Right lung (tissue), 10 donors: ENCODE results near the gene DMWD. TPM values are rescaled to one million over a fixed set of nuclear protein-coding genes. Genes with fewer than 3 reads are reported as not detected.

Experiments
- DNase-seq, 2 donors: peaks; one replicate each; pipeline ENCODE4 v3.0.0-alpha.2; 2013
- long read RNA-seq, 8 donors: transcript quantifications; one replicate each; lab custom pipeline, GENCODE V29; 2026
- polyA plus RNA-seq, 5 donors: library from polyadenylated mRNA; unstranded; fragments of 120-200 nt; gene quantifications; one replicate each; pipeline versions ENCODE4 v1.2.1 to v1.2.3, GENCODE V29; 2013; ENCODE audit warnings: inconsistent platforms in 1 of 5, low replicate concordance in 1 of 5; ENCODE audit not compliant: insufficient read length in 5 of 5, insufficient read depth in 1 of 5

DMWD gene
- polyA plus RNA-seq: 10 to 100 TPM; 23.6 to 45.4 (median 34.3) TPM
- long read RNA-seq, donor 1, transcript DMWD-201 (5 exons, 3,305 nt): minor isoform, 6 of 28 reads
- long read RNA-seq, donor 1, transcript DMWD-207 (1 exons, 782 nt): major isoform, 9 of 28 reads
- long read RNA-seq, donor 1, transcript DMWD-202 (4 exons, 3,292 nt): minor isoform, 7 of 28 reads
- long read RNA-seq, donor 1, partial matches to known transcripts: 0 of 28 reads
- long read RNA-seq, donor 1, other reads (novel, unspliced or antisense): 0 of 28 reads
- long read RNA-seq, donor 2, transcript DMWD-201 (5 exons, 3,305 nt): major isoform, 10 of 19 reads
- long read RNA-seq, donor 2, partial matches to known transcripts: 0 of 19 reads
- long read RNA-seq, donor 2, other reads (novel, unspliced or antisense): 0 of 19 reads
- long read RNA-seq, donor 3, transcript DMWD-201 (5 exons, 3,305 nt): major isoform, 6 of 18 reads
- long read RNA-seq, donor 3, transcript DMWD-202 (4 exons, 3,292 nt): minor isoform, 5 of 18 reads
- long read RNA-seq, donor 3, partial matches to known transcripts: 0 of 18 reads
- long read RNA-seq, donor 3, other reads (novel, unspliced or antisense): 0 of 18 reads
- long read RNA-seq, donor 4, partial matches to known transcripts: 0 of 13 reads
- long read RNA-seq, donor 4, other reads (novel, unspliced or antisense): 0 of 13 reads
- long read RNA-seq, donor 5, transcript DMWD-207 (1 exons, 782 nt): minor isoform, 7 of 32 reads
- long read RNA-seq, donor 5, transcript DMWD-201 (5 exons, 3,305 nt): major isoform, 8 of 32 reads
- long read RNA-seq, donor 5, transcript DMWD-202 (4 exons, 3,292 nt): minor isoform, 7 of 32 reads
- long read RNA-seq, donor 5, partial matches to known transcripts: 6 of 32 reads
- long read RNA-seq, donor 5, other reads (novel, unspliced or antisense): 0 of 32 reads
- long read RNA-seq, donor 6, transcript DMWD-201 (5 exons, 3,305 nt): minor isoform, 5 of 21 reads
- long read RNA-seq, donor 6, transcript DMWD-207 (1 exons, 782 nt): major isoform, 9 of 21 reads
- long read RNA-seq, donor 6, partial matches to known transcripts: 0 of 21 reads
- long read RNA-seq, donor 6, other reads (novel, unspliced or antisense): 0 of 21 reads
- long read RNA-seq, donor 7, transcript DMWD-201 (5 exons, 3,305 nt): major isoform, 14 of 39 reads
- long read RNA-seq, donor 7, transcript DMWD-207 (1 exons, 782 nt): minor isoform, 5 of 39 reads
- long read RNA-seq, donor 7, transcript DMWD-202 (4 exons, 3,292 nt): minor isoform, 13 of 39 reads
- long read RNA-seq, donor 7, partial matches to known transcripts: 5 of 39 reads
- long read RNA-seq, donor 7, other reads (novel, unspliced or antisense): 0 of 39 reads
- long read RNA-seq, donor 8, partial matches to known transcripts: 0 of 7 reads
- long read RNA-seq, donor 8, other reads (novel, unspliced or antisense): 0 of 7 reads

DNA sequence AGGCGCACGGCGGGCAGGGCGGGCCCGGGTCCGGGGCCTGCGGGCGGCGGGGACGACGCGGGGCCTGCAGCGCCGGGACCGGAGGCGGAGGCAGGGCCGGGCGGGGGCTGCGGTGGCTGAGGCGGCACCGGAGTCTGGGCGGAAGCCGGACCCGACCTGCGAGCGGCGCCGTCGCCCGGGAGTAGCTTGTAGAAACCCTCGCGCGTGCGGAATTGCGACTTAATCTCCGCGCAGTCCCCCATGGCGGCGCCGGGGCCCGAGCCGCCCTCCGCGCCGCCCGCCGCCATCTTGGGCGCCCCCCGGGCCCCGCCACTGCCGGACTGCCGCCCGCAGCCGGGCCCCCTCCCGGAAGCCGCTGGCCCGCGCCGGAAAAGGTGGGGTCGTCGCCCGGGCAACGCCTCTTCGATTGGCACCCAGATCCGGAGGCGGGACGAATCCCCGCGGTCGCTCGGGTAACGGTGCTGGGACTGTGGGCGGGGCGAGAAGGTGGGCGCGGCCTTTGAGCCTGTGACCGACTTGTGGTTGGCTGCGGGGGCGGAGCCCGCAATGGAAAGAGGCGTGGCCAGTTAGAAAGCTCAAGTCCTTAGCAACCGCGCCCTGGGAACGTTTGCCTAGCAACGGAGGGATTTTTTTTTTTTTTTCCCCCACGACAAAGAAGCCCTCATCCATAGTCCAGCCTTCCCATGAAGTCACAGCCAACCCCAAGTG lies at the start of gene DMWD:
Gene DMWD, minus strand, starts transcription at position 376 of the 708 bp plus-strand sequence. Its CDS starts 89 bp downstream, at position 287.
- peak; percentile 99 for DNase-seq

DNA sequence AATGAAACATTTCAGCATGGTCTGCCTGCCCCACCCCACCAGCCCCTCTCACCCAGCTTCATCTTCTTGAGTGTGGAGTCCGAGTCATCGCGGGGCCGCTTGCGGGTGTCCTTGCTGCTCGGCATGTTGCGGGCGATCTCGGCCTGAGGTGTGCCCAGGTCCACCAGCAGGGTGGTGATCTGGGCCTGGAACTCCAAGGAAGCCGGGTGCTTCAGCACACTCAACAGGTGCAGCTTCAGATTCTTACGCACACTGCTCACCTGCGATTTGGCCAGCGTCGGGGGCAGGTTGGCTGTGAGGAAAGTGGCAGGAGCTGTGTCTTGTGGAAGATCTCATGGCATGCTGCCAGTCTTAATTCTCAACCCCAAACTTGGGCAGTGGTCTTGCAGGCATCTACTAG lies 49.6 kb upstream of the DMWD start:
- no peak for DNase-seq

- no peak for DNase-seq
Measured at GRCh38 chr19:45834970-45835369, 42.3 kb upstream of the DMWD start.

DNA sequence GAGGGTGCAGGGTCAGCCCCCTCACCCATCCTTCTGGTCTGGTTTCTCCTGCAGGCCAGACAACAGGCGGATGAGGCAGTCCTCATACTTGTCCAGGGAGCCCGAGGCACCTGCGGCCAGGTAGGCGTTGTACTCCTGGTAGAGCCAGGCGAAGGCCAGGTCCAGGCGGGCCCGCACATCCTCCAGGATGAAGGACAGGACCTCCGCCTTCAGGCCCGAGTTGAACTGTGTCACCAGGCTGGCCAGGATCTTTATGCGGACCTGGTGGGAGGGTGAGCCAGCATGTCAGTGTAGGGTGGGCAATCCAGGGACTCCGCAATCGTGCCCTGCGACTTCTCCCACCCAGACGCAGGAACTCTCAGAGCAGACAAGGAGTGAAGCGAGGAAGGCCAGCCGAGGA lies 36.3 kb upstream of the DMWD start:
- DNase-seq: no peak

DNA sequence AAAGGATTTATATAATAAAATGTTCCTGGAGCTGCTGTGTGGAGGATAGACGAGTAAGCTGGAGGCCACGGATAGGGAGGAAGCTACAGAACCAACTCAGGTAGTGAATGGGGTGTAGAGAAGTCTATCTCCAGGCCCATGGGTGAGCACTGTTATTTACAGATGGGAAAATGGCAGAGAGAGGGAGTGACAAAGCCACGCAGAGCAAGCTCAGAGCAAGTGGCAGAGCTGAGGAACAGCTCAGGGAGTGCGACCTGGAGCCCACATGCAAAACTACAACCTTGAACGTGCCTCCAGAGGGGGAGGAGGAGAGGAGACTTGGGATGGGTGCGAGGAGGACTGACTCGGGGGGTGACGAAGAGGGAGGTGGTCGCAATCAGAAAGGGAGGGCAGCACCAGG lies 35.9 kb upstream of the DMWD start:
- DNase-seq: no peak

GRCh38 chr19:45827459-45828093 lies 34.9 kb upstream of the DMWD start:
- DNase-seq: no peak

- no peak for DNase-seq
Measured at GRCh38 chr19:45826934-45827333, 34.3 kb upstream of the DMWD start.

DNA sequence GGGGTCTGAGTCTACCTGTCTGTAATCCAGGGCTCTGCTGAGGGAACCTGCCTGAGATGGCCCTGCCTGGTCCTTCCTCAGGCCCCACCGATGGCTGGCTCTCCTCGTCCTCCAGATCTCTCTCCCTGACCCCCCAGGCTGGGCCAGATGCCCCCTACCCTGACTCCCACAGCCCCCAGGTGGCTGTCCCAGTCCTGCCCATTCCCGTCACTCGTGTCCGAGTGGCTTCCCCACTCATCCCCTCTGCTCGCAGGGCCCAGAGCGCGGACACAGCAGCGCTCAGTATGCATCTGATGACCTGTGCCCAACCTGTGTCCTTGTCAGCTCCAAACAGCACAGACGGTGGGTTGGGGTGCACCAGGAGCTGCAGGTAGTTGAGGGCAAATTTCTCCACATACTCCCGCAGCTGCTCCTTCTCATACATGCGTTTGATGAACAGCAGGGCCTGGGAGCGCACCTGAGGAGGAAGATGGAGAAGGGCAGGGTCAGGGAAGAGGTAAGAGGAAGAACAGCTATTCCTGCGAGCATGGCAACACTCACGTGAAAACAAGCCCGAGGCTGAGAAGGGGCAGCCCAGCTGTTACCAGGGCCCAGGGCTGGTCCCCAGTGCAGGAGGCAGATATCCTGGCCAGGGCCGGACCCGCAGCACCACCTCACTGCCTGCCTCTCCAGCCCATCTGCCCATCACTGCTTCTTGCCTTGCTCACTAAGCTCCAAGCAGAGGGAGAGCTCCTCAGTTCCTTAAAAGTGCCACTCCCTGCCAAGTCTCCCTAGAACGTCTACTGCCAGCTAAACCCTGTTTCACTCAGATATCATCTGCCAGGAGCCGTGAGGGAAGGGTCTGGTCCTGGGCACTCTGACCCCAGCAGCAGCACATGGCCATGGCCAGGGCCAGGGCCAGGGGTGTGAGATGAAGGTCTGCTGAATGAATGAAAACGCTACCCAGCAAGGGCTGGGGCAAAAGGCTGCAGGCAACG lies 33.6 kb upstream of the DMWD start:
- no peak for DNase-seq

DNA sequence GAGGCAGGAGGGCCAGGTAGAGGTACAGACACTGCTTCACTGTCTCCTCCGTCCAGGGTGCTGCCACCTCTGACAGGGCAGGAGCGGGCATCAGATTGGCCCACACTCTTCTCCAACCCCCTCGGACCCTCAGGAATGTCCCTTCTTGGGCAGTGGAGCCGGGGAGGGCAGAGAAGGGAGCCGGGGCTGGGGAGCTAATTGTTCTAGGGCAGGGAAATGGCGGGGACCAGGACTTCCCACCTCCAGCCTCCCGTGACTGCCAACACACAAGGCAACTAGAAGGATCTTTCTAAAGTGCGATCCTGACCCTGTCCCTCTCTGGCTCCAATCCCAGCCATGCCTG lies 32.6 kb upstream of the DMWD start:
- DNase-seq: no peak

DNA sequence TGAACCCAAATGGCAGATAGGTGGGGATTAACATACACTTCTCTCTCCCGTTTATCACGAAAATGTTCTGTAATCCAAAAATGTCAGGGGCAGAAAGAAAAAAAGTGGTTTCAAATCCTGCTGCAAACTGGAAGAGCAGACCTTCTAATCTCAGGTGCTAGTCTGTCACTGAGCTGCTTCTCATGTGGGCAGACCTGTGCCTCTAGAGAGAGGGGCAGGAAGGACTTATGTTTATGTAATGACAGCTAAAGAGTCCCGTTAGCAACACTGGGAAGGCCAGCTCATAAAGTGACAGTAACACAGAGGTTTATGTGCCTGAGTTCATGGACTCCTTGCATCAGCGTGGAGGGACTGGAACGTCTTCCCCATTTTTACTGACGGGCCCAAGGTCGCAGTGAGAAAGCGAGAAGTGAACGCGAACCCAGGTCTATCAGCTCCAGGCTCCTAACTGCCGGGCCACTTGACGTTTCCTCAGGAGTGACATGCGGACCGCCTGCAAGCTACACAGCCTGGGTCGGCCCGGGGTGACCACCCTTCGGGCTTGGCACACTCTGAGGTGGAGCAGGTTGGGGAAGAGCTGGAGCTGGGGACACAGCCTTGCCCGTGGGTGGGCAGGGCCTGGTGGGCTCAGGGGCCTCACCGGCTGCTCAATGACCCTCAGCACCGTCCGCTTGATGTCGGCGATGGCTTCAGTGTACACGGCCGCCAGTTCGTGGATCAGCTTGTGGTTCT lies 32.1 kb upstream of the DMWD start:
- no peak for DNase-seq

GRCh38 chr19:45824041-45824471 lies 31.4 kb upstream of the DMWD start:
- no peak for DNase-seq

GRCh38 chr19:45823182-45823581 lies 30.5 kb upstream of the DMWD start:
- no peak for DNase-seq

GRCh38 chr19:45822716-45823115 lies 30.1 kb upstream of the DMWD start:
- no peak for DNase-seq

GRCh38 chr19:45821570-45821969 lies 28.9 kb upstream of the DMWD start:
- DNase-seq: no peak

DNA sequence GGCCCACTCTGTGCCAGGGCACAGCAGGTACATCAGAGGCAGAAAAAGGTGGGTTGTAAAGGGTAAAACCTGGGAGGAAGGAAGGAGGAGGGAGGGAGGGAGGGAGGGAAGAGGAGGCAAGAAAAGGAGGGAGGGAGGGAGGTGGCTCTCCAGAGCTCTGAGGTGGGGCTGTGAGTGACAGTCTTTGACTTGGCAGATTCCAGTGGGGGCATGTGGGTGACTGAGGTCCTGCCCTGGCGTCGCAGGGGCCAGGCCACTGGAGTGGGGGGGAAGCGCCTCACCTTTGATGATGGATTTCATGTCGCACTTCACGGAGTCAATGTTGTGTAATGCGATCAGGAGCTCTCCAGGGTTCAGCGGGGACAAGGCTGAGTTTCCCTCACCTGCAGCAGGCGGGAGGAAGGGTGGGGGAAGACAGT lies 28.5 kb upstream of the DMWD start:
- DNase-seq: no peak

GRCh38 chr19:45820413-45821102 lies 27.9 kb upstream of the DMWD start:
- DNase-seq: no peak

DNA sequence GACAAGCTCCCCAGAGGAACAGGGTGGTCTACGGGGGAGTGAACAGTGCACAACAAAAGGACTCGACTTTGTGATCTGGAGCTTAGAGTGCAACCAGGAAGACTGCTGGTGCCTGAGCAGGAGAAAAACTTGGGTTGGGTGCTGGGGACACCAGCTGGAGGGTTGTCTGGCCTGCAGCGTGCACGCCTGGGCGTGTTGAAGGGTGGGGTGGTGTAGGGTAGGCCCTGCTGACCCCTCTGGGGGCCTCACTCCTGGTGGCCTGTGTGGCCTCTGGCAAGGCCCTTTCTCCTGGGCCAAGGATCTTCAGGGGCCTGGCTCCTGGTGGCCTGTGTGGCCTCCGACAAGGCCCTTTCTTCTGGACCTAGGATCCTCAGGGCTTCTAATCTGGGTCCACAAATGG lies 27.1 kb upstream of the DMWD start:
- no peak for DNase-seq
